Right lobe of liver (tissue), 4 donors: ENCODE data around the gene STAM.

Source experiments
- POLR2A ChIP-seq: fragments of 450-650 bp; IDR thresholded peaks from one replicate; pipeline ENCODE4 v1.6.1; 2017; ENCODE audit warnings: antibody characterized with exemption, mild to moderate bottlenecking
- TF ChIP-seq, protein P1 (sequence below), 4 donors: fragments of 200-600 bp in 3 of 4; fragments of 450-650 bp in 1 of 4; IDR thresholded peaks; one replicate each; pipeline versions ENCODE4 v1.5.1 to v1.8.0; 2016 to 2022; ENCODE audit warnings: antibody characterized with exemption in 4 of 4, mild to moderate bottlenecking in 2 of 4
- donor health status: DM: no; HTN: no; CAD: no.
- donor health status: DM: no; HTN: no; CAD: no.
- donor health status: DM: no; HTN: yes; CAD: no.

DNA sequence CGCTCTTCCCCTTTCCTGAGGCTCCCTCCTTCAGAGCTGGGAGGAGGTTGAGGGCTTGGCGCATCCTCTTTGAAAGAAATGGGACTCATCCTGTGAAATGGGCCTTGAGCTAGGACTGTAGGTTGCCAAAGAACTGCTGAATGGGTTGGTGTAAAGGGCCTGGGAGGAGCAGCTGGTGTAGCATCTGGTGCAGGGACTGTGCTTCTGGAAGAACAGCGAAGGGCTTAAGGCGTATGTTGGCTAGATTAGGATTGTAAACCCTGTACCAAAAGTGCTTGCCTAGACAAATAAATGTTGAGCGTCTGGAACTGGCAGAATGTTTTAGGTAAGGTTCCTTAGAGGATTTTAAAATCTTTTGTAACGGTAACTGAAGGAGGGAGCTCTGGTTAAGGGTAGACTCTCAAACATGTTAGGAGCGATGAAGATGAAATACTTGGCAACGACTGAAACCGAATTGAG lies 563 bp downstream of the STAM start:
- TF ChIP-seq, protein P1, sequence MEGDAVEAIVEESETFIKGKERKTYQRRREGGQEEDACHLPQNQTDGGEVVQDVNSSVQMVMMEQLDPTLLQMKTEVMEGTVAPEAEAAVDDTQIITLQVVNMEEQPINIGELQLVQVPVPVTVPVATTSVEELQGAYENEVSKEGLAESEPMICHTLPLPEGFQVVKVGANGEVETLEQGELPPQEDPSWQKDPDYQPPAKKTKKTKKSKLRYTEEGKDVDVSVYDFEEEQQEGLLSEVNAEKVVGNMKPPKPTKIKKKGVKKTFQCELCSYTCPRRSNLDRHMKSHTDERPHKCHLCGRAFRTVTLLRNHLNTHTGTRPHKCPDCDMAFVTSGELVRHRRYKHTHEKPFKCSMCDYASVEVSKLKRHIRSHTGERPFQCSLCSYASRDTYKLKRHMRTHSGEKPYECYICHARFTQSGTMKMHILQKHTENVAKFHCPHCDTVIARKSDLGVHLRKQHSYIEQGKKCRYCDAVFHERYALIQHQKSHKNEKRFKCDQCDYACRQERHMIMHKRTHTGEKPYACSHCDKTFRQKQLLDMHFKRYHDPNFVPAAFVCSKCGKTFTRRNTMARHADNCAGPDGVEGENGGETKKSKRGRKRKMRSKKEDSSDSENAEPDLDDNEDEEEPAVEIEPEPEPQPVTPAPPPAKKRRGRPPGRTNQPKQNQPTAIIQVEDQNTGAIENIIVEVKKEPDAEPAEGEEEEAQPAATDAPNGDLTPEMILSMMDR (IDR thresholded peaks at IDR 0.05) = no peak
- no peak for TF ChIP-seq POLR2A
